GM19023 (cell line): ENCODE results near the gene TAF5L.

Experiments used
- ATAC-seq: cut with Tn5 transposase; IDR thresholded peaks from one replicate; pipeline ENCODE4 v1.9.1; 2021; ENCODE audit warnings: mild to moderate bottlenecking, moderate library complexity; ENCODE audit not compliant: unreplicated experiment

Gene TAF5L

DNA sequence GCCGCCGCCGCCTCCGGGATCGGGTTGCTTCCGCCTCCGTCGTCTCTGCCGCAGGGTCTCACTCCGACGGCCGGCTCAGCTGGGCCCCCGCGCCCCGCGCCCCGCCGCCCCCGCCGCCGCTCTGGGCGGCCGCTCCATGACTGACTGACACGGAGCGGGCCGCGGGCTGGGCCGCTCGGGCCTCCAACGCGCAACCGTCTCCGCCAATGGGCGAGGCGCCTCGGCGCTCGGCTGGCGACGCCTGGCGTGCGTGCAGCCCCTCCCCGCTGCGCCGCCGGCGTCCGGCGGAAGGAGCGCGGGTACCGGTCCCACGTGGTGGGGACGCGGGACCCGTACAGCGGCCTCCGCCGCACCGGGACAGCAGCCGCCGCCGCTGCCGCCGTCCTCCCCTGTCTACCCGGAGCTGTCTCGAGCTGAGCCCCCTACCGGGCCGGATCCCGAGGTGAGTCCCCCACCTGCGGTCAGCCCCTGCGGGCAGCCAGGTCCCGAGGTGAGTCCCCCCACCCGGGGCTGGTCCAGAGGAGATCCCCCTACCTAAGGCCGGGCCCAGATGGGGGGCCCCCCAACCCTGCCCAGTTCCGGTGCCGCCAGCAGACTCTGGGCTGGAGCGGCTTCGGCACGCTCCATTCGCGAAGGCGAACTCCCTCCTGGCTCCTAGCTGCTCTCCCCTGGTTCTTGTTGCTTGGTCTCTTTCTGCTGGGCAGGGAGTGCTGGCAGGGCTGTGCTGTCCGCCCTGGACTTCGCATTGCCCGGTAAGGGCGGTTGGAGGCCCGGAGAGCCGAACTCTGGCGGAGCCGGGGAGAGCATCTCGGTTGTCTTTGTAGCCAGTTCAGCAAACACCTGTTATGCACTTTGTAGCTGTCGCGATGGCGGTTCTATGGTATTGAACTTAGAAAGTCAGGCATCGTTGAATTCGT, at the start of gene TAF5L, which contains the start of gene URB2:
TSS of gene TAF5L (minus strand) at position 208 of the 917 bp plus-strand sequence. CDS start 11,640 bp downstream, outside the sequence.
TSS of gene URB2 (plus strand) at position 333 of the 917 bp plus-strand sequence. CDS start 1,387 bp downstream, outside the sequence.
- ATAC-seq: peak; percentile 83

DNA sequence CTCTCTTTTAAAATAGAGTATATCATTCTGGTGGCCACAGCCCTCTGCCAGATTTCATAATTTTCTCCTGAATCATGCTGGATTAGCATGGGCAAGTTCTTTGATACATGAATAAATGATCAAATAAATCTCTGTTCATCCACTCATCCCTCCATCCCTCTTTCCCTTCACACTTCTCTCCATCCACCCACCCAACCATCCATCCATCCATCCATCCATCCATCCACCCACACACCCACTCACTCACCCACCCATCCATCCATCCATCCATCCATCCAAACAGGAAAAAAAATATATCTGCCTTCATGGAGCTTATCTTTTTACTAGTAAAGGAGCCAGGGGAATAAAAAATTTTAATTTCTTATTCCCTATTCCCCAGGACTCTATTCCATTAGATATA, 49.5 kb upstream of the TAF5L start:
- no peak for ATAC-seq

DNA sequence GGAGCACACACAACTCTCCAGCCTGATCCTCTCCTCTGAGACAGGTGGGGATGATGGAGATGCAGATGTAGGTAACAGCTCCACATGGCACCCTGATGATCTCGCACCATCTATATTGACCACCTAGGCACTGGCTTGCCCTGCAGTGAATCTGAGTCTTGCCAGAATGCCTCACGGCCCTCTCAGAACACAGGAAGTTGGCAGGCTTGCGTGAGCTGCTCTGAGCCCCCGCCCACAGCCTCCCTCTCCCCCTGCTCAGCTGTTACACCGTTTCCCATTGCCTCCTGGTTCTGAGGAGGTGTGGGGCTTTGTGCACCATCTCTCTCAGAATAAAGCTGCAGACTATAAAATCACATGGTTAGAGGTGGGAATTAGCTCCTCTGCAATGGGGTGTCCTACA, 48.1 kb upstream of the TAF5L start:
- ATAC-seq: no peak

DNA sequence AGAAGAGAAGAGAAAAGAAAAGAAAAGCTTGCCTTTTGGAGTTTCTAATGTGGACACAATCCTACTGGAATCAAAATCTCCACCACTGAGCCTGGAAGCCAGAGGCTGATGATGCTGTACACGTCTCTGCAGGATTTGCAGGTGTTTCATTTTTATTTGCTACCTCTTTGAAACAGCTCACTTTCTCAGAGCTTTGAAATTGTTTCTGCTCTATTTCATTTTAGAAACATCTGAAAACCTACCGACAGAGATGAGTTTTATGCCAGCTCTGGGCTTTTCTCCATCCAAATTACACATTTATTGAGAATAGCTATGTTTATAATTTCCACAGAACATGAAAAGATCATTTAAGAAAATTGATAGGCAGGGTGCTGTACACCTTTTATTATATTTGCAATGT, 46.3 kb upstream of the TAF5L start:
- no peak for ATAC-seq

DNA sequence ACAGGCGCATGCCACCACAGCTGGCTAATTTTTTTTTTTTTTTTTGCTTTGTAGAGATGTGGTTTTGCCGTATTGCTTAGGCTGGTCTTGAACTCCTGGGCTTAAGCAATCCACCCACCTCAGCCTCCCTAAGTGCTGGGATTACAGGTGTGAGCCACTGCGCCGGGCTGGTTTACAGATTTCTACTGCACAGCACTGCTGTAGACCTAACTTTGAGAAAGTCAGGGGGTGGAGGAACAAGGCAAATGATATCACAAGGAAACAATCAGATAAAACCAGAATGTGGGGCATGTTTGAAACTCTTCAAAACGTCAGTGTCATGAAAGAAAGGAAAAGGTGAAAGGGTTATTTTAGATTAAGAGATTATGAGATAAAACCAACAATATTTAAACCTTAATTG, 45.4 kb upstream of the TAF5L start:
- no peak for ATAC-seq

DNA sequence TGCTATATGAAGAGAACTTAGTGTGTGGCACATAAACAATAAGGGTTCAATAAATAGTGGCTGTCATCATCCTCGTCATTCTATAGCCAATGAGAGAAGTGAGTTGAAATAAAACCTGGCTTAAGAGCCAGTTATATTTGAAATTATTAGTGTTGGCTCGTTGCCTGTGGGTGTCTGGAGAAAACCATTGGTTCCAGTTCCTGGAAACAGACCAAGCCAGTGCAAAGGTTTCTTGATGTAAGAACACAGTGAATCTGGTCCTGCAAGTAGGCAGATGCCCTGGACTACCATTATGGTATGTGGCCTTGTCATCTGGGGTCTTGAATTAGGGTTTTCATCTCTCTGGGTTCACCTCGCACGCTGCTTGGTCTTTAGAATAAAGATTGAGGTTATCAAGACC, 43.4 kb upstream of the TAF5L start:
- ATAC-seq: no peak

DNA sequence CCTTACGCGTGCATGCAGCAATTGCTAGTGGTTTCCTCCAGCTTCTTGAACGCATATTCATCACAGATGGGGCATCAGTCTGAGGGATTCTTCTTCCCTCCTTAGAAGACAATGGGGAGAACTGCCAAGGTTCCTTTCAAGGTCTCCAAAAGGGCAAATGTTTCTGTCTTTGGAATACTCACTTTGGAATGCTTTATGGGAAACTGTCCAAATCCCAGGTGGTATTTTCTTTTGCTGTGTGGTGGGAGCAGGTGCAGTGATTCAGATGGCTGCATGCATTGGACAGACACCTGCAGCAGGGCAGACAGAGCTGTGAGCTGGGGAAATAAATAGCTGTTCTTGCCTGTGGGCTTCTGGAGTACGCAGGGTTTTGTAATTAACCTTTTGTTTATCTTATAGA, 40.7 kb upstream of the TAF5L start:
- ATAC-seq: no peak

DNA sequence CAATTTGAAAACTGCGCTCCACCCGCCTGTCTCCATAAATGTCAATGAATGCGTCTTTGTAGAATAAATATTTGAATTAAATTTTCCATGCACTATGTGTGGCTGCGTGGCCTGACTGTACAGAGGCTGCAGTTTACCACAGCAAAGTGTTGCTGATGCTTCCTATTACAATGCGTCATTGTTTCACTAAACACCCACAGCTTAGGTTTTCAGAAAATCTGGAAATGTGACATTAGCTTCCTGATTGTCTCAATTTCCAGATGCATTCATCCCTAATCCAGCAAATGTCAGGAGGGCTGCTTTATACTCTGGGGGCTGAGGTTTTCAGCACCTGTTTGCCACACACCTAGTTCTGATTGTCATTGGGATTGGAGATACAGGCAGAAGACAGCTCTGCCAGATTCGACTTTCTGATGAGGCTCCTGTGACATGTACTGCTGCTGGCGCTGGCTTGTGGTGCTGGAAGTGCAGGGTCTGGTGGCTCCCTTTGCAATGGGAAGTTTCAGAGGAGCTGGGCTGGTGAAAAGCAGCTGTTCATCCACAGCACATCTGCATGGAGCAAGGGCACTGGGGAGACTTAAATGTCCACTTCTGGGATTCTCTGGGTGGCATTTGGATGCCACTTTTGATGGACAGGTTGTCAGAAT, 40.1 kb upstream of the TAF5L start:
- ATAC-seq: no peak

DNA sequence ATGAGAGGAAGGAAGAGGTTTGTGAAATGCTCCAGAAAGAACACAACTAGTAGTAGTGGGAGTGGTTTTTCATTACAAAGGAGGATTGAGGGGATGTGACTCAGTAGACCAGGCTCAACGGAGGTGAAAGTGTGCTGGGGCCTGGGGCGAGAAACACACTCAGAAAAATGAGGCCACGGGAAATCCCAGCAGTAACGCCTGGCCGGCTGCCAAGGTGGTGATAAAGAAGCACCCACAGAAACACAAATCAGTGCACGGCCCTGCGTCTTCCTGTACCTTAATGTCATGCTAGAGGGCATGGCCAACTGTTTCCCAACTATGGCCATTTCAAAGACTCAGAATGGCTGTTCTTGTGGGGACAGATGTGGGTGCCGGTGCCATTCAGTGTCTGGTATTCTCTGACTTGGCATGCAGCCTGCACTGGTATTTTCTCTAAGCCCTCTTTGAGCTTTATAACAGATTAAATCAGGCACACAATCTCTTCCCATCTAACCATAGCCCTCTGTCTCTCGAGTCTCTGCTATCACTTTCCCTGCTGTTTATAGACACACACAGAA, 38.3 kb upstream of the TAF5L start:
- no peak for ATAC-seq

DNA sequence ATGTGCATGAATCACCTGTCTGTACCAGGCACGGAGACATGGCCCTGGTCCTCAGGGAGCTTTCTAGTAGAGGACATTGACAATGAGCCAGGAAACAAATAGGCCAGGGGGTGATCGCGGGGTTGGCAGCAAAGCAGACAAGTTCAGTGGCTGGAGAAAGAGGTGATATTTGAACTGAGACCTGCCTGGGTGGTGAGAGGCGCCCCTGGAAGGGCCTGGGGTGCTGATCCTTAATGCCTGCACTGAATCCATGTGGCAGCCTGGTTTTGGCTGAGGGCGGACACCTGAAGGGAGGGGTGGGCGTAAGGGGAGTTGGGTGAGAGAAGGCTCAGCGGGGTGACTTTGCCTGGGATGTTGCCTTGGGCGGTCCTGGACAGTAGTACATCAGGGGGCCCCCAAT, 36.0 kb upstream of the TAF5L start:
- ATAC-seq: no peak

DNA sequence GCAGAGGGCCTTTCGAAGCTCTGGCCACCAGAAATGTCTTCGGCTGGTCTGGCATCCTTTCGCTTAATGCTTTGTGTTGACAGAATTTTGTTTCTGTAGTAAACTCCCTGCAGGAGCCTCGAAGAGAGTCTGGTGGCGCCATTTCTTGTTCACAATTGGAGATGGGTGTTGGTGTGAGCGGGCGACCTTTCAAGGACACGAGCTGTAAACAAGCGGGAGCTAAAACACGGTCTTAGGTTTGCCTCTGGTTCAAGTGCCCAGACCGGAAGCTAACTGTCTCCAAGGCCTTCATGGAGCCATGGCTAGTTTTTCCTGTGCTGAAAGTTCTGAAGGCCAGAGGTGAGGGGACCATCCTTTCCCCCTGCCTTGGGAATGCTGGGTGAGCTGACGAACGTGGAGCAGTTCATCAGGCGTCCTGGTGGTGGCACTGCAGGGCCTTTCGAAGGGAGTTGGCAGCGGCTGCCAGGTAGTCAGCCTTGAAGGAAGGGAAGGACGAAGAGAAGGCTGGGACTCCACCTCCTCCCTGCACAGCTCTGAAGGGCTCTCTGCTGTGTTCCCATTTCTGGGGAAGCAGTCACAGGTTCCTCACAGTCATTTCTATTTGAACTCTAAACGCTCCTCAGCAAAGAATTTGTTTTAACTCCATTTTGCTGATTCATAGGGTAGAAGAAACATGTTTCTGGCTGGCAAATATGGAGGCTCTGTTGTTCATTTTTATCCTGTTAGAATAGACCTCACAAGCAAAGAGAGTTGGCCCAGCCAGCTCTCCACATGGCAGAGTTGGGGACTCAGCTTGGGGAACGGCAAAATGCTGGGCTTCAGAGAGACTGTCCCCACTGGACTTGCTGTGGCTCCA, 35.3 kb upstream of the TAF5L start:
- peak; percentile 76 for ATAC-seq

DNA sequence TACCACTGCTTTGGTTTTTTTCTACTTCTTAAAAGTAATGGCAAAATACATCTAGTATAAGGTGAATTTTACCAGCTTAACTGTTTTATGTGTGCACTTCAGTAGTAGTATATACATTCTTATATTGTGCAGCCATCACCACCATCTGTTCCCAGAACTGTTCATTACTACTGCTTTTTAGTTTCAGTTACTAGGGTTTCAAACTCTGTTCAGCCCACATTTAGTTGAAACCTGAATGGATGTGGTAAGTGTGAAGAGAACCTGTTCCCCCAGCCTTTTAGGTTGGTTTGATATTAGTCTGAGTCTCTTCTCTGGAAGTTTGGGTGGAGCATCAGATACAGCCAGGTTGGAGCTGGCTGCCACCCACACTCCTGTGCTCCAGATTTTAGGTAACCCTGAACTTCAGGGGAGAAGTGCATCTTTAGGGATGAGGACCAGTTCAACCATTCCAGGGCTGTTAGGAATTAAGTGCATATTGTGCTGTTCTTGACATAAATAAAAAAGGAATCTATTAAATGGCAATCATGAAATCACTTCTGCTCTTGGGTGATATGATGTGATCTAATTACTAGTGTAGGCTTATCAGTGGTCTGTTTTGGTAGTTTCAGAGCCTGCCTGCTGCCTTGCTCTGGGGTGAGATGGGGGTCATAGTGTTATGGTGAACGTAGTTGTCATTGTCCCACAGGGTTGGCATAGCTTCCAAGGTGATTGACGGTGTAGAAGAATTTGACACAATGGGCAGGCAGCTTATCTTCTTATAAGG, 32.3 kb upstream of the TAF5L start:
- no peak for ATAC-seq

DNA sequence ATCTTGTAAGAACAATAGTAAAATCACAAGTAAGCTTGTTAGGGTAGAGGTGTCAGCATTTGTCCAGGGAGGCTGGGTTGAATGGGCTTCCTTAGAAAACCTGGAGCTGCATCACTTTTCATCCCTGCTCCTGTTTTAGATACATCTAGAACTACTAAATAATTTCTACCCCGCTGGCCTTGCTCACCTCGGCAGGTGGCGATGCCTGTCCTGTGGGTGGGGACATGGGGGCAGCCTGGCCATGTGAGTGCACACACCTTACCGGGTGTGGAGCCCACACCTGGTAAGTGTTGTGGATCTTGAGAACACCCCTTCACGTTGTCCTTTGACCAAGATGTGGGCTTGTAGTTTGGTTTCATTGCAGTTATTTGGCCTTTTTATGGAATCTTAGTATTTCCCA, 29.9 kb upstream of the TAF5L start:
- ATAC-seq: no peak

DNA sequence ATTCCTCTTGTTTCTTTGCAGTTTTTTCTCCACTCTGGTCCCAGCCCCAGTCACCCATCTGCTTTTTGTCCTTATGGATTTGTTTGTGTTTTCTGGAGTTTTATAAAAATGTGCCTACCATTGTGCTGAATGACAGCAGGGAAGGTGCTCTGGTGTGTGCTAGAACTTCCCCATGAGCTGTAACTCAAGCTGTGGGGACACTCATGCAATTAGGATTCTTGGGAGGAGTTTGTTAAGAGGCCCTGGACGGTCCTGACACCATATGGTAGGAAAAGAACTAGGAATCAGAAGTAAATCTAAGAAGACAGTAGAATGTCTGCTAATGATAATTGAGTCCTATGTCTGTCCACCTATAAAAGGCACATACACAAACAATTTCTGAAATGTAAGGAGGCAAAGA, 27.5 kb upstream of the TAF5L start:
- no peak for ATAC-seq

DNA sequence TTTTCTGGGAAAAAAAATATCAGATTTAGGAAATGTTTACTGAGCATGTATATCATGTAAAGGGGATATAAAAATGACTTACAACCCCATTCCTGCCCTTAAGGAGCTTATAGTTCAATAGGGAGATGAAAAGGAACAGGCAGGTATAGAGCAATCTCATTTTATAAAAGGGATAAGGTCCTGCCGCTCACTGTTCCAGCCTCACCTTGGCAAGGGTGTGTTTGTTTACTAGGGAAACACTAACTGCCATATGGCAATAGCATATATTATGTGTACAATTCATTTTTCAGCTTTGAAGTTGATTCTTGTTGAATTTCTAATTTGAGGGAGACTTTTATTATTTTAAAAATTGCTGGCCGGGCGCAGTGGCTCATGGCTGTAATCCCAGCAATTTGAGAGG, 25.6 kb upstream of the TAF5L start:
- no peak for ATAC-seq

DNA sequence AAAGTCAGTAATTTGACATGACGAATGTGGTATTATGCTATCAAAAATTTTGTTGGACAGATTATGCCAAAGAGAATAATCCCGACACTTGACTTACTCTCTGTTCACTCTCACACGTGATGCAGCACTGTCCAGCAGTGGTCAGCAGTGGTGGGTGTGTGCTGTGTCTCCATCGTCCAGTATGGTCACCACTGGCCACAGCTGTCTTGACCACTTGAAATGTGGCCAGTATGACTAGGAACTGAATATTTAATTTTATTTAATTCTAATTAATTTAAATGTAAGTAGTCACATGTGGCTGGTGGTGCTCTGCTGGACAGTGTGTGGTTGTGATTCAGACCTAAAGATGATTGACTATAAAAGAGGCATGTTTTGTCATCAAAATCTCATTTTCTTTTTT, 24.1 kb upstream of the TAF5L start:
- no peak for ATAC-seq

DNA sequence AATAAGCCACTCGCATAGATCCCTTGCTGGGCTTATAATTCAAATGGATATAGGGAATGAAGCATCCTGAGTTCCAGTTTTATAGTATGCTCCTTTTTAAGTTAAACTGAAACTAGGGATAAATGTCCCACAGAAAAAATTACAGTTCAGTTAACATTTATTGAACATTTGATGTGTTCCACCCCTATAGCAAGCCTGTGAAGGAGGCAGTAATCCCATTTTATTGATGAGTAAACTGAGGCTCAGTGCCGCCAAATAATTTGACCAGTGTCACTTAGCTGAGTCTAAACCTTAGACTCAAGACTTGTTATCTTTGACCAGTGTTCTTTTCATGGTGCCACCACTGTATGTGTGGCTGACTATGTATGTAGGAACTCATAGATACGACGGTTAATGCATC, 22.5 kb upstream of the TAF5L start:
- ATAC-seq: no peak

DNA sequence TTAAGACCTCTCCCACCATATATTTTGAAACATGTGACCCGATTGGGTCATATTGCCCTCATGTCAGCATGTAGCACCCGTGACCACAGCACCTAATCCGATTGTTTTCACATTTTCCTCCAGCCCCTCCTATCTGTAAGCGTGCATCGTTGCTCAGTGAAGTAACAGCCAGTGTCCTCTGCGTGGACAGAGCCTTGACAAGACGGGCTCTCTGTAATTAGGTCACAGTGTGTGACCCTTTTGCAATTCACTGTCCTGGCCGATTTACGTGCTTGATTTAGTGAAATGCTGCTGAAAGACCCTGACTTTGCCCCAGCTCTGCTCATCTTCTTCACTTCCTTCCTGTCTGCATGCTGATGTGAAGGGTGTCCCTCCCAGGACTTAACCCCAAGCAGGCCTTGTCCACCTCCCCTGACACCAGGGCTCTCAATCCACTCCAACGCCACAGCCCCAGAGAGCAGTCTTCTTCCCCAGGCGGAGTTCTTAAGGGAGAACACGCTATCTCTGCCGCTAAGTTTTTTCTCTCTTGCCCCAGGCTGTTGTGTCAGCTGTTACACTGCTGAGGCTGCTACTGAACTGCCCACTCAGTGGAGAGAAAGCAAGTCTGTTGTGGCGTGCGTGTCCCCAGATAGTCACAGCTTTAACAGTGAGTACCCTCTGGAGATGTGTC, 19.5 kb upstream of the TAF5L start:
- no peak for ATAC-seq

DNA sequence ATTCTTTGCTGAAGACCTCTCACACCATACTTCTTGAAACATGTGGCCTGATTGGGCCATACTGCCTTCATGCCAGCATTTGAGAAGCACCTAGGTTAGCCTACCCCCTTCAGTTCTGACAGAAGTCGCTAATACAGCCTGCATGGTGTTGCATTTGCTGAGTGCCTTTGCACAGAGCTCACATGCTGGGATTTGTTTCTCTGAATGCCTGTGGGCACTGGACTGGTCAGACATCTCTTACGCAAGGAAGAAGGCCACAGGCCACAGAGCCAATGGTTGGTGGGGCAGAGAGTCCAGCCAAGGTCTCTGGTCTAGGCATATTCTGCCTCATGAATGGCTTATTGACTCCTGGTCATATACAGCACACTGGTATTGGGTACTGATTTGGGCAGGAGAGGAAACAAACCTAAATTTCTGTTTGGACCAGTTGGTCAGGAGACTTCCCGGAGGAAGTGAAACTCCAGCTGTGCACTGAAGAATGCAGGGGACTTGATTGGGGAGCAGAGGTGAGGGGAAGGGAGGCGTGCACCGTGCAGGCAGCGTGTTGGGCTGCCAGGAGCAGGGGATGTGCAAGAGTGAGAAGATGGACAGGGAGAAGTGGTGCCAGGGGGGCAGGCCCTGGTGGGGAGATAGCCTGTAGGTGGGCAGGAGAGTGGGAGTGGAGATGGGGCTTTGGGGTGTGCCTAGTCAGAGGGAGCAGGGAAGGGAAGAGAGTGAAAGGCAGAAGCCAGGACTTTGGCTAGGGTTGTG, 18.2 kb upstream of the TAF5L start:
- no peak for ATAC-seq
